HEK293 (cell line): ENCODE measurements around the gene PLCL2.

Source experiments
- CTCF ChIA-PET: fragments of 350-600 bp; formaldehyde crosslinking; extraction: SDS; loops from one replicate; lab custom pipeline; 2021; ENCODE audit warnings: antibody characterized with exemption; lab: Yijun Ruan, JAX
- POLR2A ChIA-PET: fragments of 300-600 bp; formaldehyde crosslinking; extraction: SDS; loops from one replicate; lab custom pipeline; 2020; ENCODE audit warnings: antibody characterized with exemption, inconsistent platforms; lab: Yijun Ruan, JAX
- H3K27ac ChIP-seq: fragments of 200-500 bp; sonication (Bioruptor generic); 2 replicates; pipeline ENCODE4 v1.5.1; 2014; ENCODE audit warnings: low read depth, low read length, control low read depth, inconsistent platforms; ENCODE audit errors: extremely low read depth
- H3K36me3 ChIP-seq, 2 experiments: fragments of 200-500 bp in 1 of 2; sonication (Bioruptor generic) in 1 of 2; 1 replicate in 1 of 2; 2 replicates in 1 of 2; pipeline ENCODE4 v1.5.1; 2014 to 2017; ENCODE audit warnings: inconsistent platforms in 2 of 2, low read length in 2 of 2; ENCODE audit not compliant: control insufficient read depth in 2 of 2, insufficient read depth in 1 of 2
- H3K4me1 ChIP-seq: fragments of 200-500 bp; sonication (Bioruptor generic); 2 replicates; pipeline ENCODE4 v1.5.1; 2014; ENCODE audit warnings: mild to moderate bottlenecking, low read length, inconsistent platforms; ENCODE audit not compliant: control insufficient read depth, insufficient read depth
- H3K4me3 ChIP-seq: 2 replicates; pipeline ENCODE4 v1.5.1; 2011; ENCODE audit warnings: low read depth, mild to moderate bottlenecking, control low read depth, low read length, moderate library complexity
- H3K9me3 ChIP-seq: fragments of 200-500 bp; sonication (Bioruptor generic); 2 replicates; pipeline ENCODE4 v1.5.1; 2014; ENCODE audit warnings: low read depth, low read length, inconsistent platforms; ENCODE audit not compliant: control insufficient read depth, insufficient read depth
- ELK4 ChIP-seq: IDR thresholded peaks from 2 replicates; pipeline ENCODE4 v1.6.1; 2011; ENCODE audit warnings: mild to moderate bottlenecking, low read depth, low read length, borderline replicate concordance
- HOXA7 ChIP-seq: sonication (generic); formaldehyde crosslinking; IDR thresholded peaks from 2 replicates; pipeline ENCODE4 v1.8.1; 2022; ENCODE audit warnings: missing genetic modification reagents, borderline replicate concordance
- IKZF3 ChIP-seq: fragments of 450-650 bp; IDR thresholded peaks from 2 replicates; pipeline ENCODE4 v1.5.0; 2018; ENCODE audit warnings: missing biosample characterization, mild to moderate bottlenecking, missing genetic modification characterization, moderate library complexity
- INSM2 ChIP-seq: fragments of 450-650 bp; formaldehyde crosslinking; IDR thresholded peaks from 2 replicates; pipeline ENCODE4 v1.5.1; 2016; ENCODE audit warnings: missing biosample characterization, missing genetic modification characterization
- KLF1 ChIP-seq: fragments of 450-650 bp; formaldehyde crosslinking; IDR thresholded peaks from 2 replicates; pipeline ENCODE4 v1.5.1; 2016; ENCODE audit warnings: missing biosample characterization, missing genetic modification characterization
- KLF16 ChIP-seq: fragments of 450-650 bp; formaldehyde crosslinking; IDR thresholded peaks from 2 replicates; pipeline ENCODE4 v1.5.1; 2017; ENCODE audit warnings: missing biosample characterization, missing genetic modification characterization
- KLF8 ChIP-seq: fragments of 450-650 bp; formaldehyde crosslinking; IDR thresholded peaks from 2 replicates; pipeline ENCODE4 v1.5.1; 2016; ENCODE audit warnings: missing biosample characterization, missing genetic modification characterization
- SP7 ChIP-seq: fragments of 450-650 bp; formaldehyde crosslinking; IDR thresholded peaks from 2 replicates; pipeline ENCODE4 v1.5.1; 2016; ENCODE audit warnings: missing biosample characterization, missing genetic modification characterization
- ZBTB1 ChIP-seq: fragments of 450-650 bp; formaldehyde crosslinking; IDR thresholded peaks from 2 replicates; pipeline ENCODE4 v1.5.1; 2016; ENCODE audit warnings: missing biosample characterization, missing genetic modification characterization
- ZBTB26 ChIP-seq: fragments of 450-650 bp; formaldehyde crosslinking; optimal IDR thresholded peaks from 2 replicates; pipeline ENCODE3; 2016; ENCODE audit warnings: missing biosample characterization, mild to moderate bottlenecking, missing genetic modification characterization
- ZBTB48 ChIP-seq: fragments of 450-650 bp; formaldehyde crosslinking; IDR thresholded peaks from 2 replicates; pipeline ENCODE4 v1.5.1; 2016; ENCODE audit warnings: missing biosample characterization, missing genetic modification characterization
- ZEB2 ChIP-seq: fragments of 450-650 bp; formaldehyde crosslinking; IDR thresholded peaks from 2 replicates; pipeline ENCODE4 v1.5.1; 2016; ENCODE audit warnings: missing biosample characterization, missing genetic modification characterization
- ZNF10 ChIP-seq: fragments of 450-650 bp; formaldehyde crosslinking; IDR thresholded peaks from 2 replicates; pipeline ENCODE4 v1.5.1; 2017; ENCODE audit warnings: missing biosample characterization, missing genetic modification characterization
- ZNF133 ChIP-seq: fragments of 450-650 bp; formaldehyde crosslinking; IDR thresholded peaks from 2 replicates; pipeline ENCODE4 v1.5.1; 2016; ENCODE audit warnings: missing biosample characterization, missing genetic modification characterization
- ZNF146 ChIP-seq: fragments of 450-650 bp; formaldehyde crosslinking; IDR thresholded peaks from 2 replicates; pipeline ENCODE4 v1.5.1; 2016; ENCODE audit warnings: missing biosample characterization, missing genetic modification characterization
- ZNF174 ChIP-seq: fragments of 450-650 bp; formaldehyde crosslinking; IDR thresholded peaks from 2 replicates; pipeline ENCODE4 v1.5.0; 2017; ENCODE audit warnings: missing biosample characterization, mild to moderate bottlenecking, missing genetic modification characterization
- ZNF280C ChIP-seq: fragments of 450-650 bp; formaldehyde crosslinking; IDR thresholded peaks from 2 replicates; pipeline ENCODE4 v1.5.1; 2016; ENCODE audit warnings: missing biosample characterization, missing genetic modification characterization
- ZNF341 ChIP-seq: fragments of 450-650 bp; formaldehyde crosslinking; IDR thresholded peaks from 2 replicates; pipeline ENCODE4; 2016; ENCODE audit warnings: low read depth, missing biosample characterization, missing genetic modification characterization
- ZNF350 ChIP-seq: fragments of 450-650 bp; formaldehyde crosslinking; IDR thresholded peaks from 2 replicates; pipeline ENCODE4 v1.5.0; 2017; ENCODE audit warnings: missing biosample characterization, mild to moderate bottlenecking, missing genetic modification characterization
- ZNF48 ChIP-seq: fragments of 450-650 bp; formaldehyde crosslinking; IDR thresholded peaks from 2 replicates; pipeline ENCODE4 v1.5.1; 2016; ENCODE audit warnings: missing biosample characterization, missing genetic modification characterization
- ZNF513 ChIP-seq: fragments of 450-650 bp; IDR thresholded peaks from 2 replicates; pipeline ENCODE4 v1.5.1; 2018; ENCODE audit warnings: missing biosample characterization, missing genetic modification characterization
- ZNF514 ChIP-seq: fragments of 450-650 bp; formaldehyde crosslinking; IDR thresholded peaks from 2 replicates; pipeline ENCODE4 v1.5.1; 2016; ENCODE audit warnings: missing biosample characterization, missing genetic modification characterization
- ZNF624 ChIP-seq: fragments of 450-650 bp; formaldehyde crosslinking; IDR thresholded peaks from 2 replicates; pipeline ENCODE4 v1.5.1; 2017; ENCODE audit warnings: missing biosample characterization, missing genetic modification characterization
- ZNF645 ChIP-seq: fragments of 450-650 bp; formaldehyde crosslinking; IDR thresholded peaks from 2 replicates; pipeline ENCODE4; 2016; ENCODE audit warnings: missing biosample characterization, missing genetic modification characterization
- ZNF837 ChIP-seq: fragments of 450-650 bp; formaldehyde crosslinking; IDR thresholded peaks from 2 replicates; pipeline ENCODE4 v1.5.1; 2016; ENCODE audit warnings: missing biosample characterization, missing genetic modification characterization
- ZSCAN5A ChIP-seq: fragments of 450-650 bp; formaldehyde crosslinking; IDR thresholded peaks from 2 replicates; pipeline ENCODE4 v1.5.1; 2016; ENCODE audit warnings: missing biosample characterization, missing genetic modification characterization

The PLCL2 gene

GRCh38 chr3:16838561-16838960 is 46.2 kb upstream of the PLCL2 start:
- Histone ChIP-seq H3K36me3 (no peaks in the 10 kb centered on the region), H3K9me3 (no peaks in the 10 kb centered on the region), H3K27ac (no peak overlapping the region), H3K4me3 (no peak overlapping the region), H3K4me1 (no peaks in the 10 kb centered on the region)
- TF ChIP-seq ELK4 (no peak), KLF16 (tag by site-specific recombination) (no peak), ZSCAN5A (tag by site-specific recombination) (no peak), ZBTB1 (tag by site-specific recombination) (no peak), SP7 (tag by site-specific recombination) (no peak), HOXA7 (no peak), ZNF10 (no peak), ZNF341 (no peak), ZNF146 (tag by site-specific recombination) (no peak)
- ChIA-PET CTCF (interaction anchor here (3.8 kb wide), 1 partner anchor 10 kb away, joined by 11 read pairs; no protein-coding TSS in a partner anchor), POLR2A (no interaction called here)

- H3K4me1 ChIP-seq = no peaks in the 10 kb centered on the region
- H3K4me3 ChIP-seq = no peak overlapping the region
- no peak overlapping the region for H3K27ac ChIP-seq
- CTCF ChIA-PET = interaction anchor here (3.8 kb wide), 1 partner anchor 11 kb away, joined by 11 read pairs; no protein-coding TSS in a partner anchor
- POLR2A ChIA-PET = no interaction called here
- H3K9me3 ChIP-seq = no peaks in the 10 kb centered on the region
- no peaks in the 10 kb centered on the region for H3K36me3 ChIP-seq
- TF ChIP-seq ZBTB26 (tag by site-specific recombination) (no peak), ZBTB48 (no peak), ZNF174 (no peak), KLF8 (tag by site-specific recombination) (no peak), ZNF513 (tag by site-specific recombination) (no peak), KLF1 (tag by site-specific recombination) (no peak), ZNF280C (tag by site-specific recombination) (no peak), ZNF624 (no peak), INSM2 (tag by site-specific recombination) (no peak), ZNF48 (tag by site-specific recombination) (no peak), ZNF350 (tag by site-specific recombination) (no peak), ZNF837 (tag by site-specific recombination) (no peak), ZNF645 (tag by site-specific recombination) (no peak), ZEB2 (tag by site-specific recombination) (no peak), IKZF3 (tag by site-specific recombination) (no peak), ZNF133 (no peak), ZNF514 (tag by site-specific recombination) (no peak)
Observed at GRCh38 chr3:16839271-16840100, 45.3 kb upstream of the PLCL2 start.
